Amygdala (tissue), 56 donors: Measurements from ENCODE around the gene HBZ.
A peak's percentile ranks its signal among the peaks of the same experiment; 100 is the strongest.
"Not testable (repeated sequence)": the region's sequence is repeated elsewhere in the genome, so short reads cannot be mapped to it uniquely, and the experiment has no call there.

ENCODE experiments used
- DNase-seq, 56 donors: peaks; one replicate each; lab custom pipeline; 2025; lab: John Stamatoyannopoulos, UW

HBZ gene

DNA sequence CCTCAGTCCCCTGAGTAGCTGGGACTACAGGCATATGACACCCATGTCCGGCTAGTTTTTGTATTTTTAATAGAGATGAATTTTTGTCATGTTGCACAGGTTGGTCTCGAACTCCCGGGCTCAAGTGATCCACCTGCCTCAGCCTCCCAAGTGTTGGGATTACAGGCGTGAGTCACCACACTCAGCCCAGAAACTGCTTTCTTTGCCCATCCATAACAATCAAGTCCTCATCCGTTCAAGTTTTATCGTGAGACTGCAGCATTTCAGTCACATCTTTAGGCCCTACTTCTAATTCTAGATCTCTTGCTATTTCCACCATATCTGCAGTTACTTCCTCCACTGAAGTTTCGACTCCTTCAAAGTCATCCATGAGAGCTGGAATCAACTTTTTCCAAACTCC is 20.3 kb upstream of the HBZ start:
- DNase-seq, result no peak

GRCh38 chr16:133716-134115 is 18.7 kb upstream of the HBZ start:
- DNase-seq, result no peak

DNA sequence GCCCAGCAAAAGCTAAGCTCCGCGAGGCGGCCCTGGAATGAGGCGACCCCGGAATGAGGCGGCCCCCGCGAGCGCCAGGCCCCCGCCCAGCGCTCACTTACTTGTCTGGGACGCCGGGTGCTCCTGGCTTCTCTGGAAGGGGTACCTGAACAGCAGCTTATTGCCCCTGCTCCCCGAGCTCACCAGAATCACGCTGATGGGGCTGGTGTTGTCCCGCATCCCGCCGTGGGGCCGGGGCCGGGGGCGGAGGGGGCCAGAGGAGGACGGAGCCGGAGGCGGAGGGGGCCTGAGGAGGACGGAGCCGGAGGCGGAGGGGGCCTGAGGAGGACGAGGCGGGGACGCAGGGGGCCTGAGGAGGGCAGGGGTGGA is 14.4 kb upstream of the HBZ start:
- DNase-seq, result peak in 6 of 56 donors; percentile 7 to 49 (median 16)

GRCh38 chr16:140175-140857 is 12.1 kb upstream of the HBZ start:
- DNase-seq, result no peak

- DNase-seq, result peak in 17 of 56 donors; percentile 8 to 39 (median 15)
These were observed 10.0 kb upstream of the HBZ start for GRCh38 chr16:142405-142967.

- no peak for DNase-seq
These were observed 9.4 kb upstream of the HBZ start for GRCh38 chr16:143047-143446.

DNA sequence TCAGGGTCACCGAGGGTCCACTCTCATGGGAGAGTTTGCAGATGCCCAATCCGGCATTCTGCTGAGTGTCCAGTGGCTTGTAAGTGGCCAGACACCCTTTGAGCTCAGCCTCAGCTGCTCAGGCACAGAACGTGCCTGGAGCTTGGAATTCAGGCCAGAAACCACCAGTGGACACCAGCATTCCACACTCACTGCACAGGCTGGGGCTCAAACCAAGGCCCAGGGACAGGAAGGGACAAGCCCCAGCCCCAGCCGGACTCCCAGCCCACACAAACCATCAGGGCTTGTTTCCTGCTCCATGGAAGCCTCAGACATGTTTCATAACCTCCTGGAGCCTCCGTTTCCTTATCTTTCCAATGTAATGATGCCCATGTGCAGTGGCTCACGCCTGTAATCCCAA is 9.0 kb upstream of the HBZ start:
- DNase-seq, result no peak

DNA sequence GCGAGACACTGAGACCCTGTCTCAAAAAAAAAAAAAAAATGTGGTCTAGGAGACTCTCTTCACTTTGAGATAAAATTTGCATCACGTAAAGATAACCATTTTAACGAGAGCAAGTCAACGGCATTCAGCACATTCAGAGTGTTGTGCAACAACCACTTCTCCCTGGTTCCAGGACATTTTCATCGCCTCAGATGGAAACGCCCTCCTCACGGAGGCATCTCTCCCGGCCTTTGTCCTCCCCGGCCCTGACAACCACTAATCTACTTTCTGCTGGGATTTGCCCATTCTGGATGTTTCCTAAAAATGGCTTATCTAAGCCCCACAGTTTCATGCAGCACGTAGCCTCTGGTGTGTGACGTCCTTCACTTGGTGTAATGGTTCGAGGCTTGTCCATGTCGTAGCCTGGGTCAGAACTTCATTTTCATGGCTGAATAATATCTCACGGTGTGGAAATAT is 7.6 kb upstream of the HBZ start:
- DNase-seq, result no peak

- no peak for DNase-seq
These were observed 5.8 kb upstream of the HBZ start for GRCh38 chr16:146646-147045.

DNA sequence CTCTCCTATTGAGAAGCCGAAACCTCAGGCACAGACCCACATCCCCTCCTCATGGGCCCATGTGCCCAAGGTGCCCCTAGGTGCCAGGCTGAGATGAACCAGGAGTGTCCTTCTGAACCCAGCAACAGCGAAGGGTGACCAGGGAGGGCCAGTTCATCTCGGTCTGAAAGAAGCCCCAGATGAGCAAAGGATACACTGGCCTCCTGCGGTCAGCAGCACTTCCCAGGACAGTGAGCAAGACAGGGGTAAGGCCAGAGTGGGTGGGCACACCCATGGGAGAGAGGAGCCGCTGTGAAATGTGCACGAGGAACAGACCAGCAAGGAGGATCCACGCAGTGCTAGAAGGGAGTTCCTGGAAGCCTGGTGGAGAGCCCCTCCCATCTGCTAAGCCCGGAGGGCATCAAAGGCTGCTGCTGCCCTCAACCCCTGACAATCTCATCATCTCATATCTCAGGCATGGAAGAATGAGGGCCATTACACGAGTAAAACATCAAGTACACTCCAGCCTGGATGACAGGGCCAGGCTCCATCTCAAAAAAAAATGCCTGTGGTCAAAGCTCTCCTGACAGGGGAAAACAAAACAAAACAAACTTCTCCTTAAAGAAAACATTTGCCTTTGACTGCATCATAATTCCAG is 3.3 kb upstream of the HBZ start:
- no peak for DNase-seq

- not testable (repeated sequence) for DNase-seq
These were observed 681 bp downstream of the HBZ start for GRCh38 chr16:153129-153521.

GRCh38 chr16:153550-154216 is 1.2 kb downstream of the HBZ start:
- DNase-seq, result not testable (repeated sequence)

DNA sequence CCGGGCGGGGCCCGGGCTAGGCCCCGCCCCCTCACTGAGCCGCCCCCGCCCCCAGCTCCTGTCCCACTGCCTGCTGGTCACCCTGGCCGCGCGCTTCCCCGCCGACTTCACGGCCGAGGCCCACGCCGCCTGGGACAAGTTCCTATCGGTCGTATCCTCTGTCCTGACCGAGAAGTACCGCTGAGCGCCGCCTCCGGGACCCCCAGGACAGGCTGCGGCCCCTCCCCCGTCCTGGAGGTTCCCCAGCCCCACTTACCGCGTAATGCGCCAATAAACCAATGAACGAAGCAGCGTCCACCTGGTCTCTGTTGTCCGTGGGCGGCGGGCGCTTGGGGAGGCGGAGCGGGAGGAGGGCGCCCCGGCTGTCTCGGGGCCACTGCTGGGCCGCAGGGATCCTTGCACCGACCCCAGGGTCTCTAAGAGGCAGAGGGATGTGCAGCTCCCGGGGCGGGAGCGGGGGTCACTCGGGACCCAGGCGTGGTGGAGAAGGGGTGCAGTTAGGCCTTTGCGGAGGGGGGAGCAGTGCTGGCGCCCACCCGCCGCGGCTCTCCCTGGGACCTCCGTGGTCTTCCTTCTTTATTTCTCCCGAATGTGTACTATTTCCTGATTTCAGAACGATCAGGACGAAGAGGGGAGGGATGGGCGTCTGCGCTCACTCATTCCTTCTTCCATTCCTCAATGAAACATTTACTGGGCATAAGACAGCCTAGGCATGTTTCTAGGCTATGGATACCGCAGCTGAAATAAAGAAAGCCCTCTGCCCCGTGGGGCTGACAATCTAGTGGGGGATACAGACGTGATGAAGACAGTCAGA is 2.0 kb downstream of the HBZ start:
- DNase-seq, result peak in 9 of 56 donors; percentile 5 to 27 (median 12)

GRCh38 chr16:155031-155398 is 2.6 kb downstream of the HBZ start:
- no peak for DNase-seq

DNA sequence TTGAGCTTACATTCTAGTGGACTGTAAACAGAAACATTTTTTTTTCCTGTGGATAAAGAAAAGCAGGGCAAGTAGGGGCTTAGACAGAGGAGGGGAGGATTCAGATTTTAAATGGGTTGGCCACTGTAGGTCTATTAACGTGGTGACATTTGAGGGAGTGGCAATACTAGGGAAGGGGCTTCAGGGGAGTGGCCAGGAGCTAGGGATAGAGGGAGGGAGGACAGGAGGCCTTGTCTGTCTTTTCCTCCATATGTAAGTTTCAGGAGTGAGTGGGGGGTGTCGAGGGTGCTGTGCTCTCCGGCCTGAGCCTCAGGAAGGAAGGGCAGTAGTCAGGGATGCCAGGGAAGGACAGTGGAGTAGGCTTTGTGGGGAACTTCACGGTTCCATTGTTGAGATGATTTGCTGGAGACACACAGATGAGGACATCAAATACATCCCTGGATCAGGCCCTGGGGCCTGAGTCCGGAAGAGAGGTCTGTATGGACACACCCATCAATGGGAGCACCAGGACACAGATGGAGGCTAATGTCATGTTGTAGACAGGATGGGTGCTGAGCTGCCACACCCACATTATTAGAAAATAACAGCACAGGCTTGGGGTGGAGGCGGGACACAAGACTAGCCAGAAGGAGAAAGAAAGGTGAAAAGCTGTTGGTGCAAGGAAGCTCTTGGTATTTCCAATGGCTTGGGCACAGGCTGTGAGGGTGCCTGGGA is 6.8 kb downstream of the HBZ start:
- no peak for DNase-seq

DNA sequence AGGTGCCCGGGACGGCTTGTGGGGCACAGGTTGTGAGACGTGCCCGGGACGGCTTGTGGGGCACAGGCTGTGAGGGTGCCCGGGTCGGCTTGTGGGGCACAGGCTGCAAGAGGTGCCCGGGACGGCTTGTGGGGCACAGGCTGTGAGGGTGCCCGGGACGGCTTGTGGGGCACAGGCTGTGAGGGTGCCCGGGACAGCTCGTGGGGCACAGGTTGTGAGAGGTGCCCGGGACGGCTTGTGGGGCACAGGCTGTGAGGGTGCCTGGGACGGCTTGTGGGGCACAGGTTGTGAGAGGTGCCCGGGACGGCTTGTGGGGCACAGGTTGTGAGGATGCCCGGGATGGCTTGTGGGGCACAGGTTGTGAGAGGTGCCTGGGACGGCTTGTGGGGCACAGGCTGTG is 7.8 kb downstream of the HBZ start:
- DNase-seq, result not testable (repeated sequence)

DNA sequence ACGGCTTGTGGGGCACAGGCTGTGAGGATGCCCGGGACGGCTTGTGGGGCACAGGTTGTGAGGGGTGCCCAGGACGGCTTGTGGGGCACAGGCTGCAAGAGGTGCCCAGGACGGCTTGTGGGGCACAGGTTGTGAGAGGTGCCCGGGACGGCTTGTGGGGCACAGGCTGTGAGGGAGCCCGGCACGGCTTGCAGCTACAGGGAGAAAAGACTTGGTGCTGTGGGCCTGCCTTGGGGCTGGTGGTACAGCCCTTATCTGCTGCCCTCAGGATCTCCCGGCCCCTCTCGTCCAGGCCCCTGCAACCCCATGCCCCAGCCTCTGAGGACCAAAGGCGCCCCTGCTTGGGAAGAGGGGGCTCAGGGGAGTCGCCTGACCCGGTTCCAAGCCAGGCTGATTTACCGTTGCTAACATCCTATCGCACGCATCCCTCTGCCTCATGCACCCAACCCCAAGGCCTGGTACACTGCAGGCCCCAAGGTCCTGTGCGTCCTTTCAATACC is 8.3 kb downstream of the HBZ start:
- no peak for DNase-seq

GRCh38 chr16:162271-162991 is 10.0 kb downstream of the HBZ start:
- DNase-seq, result no peak

DNA sequence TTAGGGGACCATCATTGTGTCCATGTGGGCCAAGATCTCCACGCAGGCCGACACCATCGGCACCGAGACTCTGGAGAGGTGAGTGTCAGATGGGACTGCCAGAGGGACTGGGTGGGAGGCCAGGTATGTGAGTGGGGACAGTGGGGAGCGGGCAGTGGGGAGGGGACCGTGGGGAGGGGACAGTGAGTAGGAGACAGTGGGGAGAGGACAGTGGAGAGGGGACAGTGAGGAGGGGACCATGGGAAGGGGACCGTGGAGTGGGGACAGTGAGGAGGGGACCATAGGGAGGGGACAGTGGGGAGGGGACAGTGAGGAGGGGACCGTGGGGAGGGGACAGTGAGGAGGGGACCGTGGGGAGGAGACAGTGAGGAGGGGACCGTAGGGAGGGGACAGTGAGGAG is 10.7 kb downstream of the HBZ start:
- not testable (repeated sequence) for DNase-seq
